ENCODE results near the gene EGLN1. TPM values are rescaled to one million over a fixed set of nuclear protein-coding genes. Genes with fewer than 3 reads are reported as not detected.

EGLN1 gene
- total RNA-seq, 1 experiment from 2014 or later, result 27.1 TPM

DNA sequence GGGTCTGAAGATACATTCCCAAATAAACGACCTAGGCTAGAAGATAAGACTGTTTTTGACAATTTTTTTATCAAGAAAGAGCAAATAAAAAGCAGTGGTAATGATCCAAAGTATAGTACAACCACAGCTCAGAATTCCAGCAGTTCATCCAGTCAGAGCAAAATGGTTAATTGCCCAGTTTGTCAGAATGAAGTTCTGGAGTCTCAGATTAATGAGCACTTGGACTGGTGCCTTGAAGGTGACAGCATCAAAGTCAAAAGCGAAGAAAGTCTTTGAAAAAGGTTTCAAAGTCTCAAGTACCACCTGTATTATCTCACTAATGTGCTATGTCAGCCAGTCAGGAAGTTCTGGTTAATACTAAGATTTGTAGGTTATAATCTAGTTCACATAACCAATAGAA, 69.0 kb downstream of the EGLN1 start:
- no peak overlapping the region for H2AFZ ChIP-seq (ENCODE audit: low read depth, low read length, poor library complexity, severe bottlenecking)
- no peaks in the 10 kb centered on the region for H3K27me3 ChIP-seq (ENCODE audit: insufficient read depth, low read length)
- intact Hi-C loops (cut with micrococcal nuclease), result no loop called here
- no peaks in the 10 kb centered on the region for H4K20me1 ChIP-seq (ENCODE audit: insufficient read depth)
- BruUV-seq (replicated peaks), result TSS peak; percentile 16
- ATAC-seq, result no peak
- H3K27ac ChIP-seq (ENCODE audit: low read depth, low read length), result no peak overlapping the region
- no peaks in the 10 kb centered on the region for H3K79me2 ChIP-seq (ENCODE audit: insufficient read depth, low read length)
- H3K4me2 ChIP-seq (ENCODE audit: low read length), result no peak overlapping the region
- DNase-seq (ENCODE audit: low read depth, low spot score), result no peak
- peaks cover 0 to 2% of the 10 kb centered on the region in 2 experiments; a peak in 1 of 4 replicates for H3K4me1 ChIP-seq (ENCODE audit: control insufficient read depth in 1 of 2, insufficient read depth in 2 of 2, low read length in 2 of 2)
- no peak overlapping the region for H3K9ac ChIP-seq (ENCODE audit: low read length)
- TF ChIP-seq RAD21 (IDR thresholded peaks at IDR 0.05; ENCODE audit: low read depth), result no peak
- TF ChIP-seq EZH2 (IDR thresholded peaks at IDR 0.05), result no peak
- no peak for TF ChIP-seq CBX3 (IDR thresholded peaks at IDR 0.05; ENCODE audit: low read depth)
- no peak for TF ChIP-seq YY1 (IDR thresholded peaks at IDR 0.05; ENCODE audit: extremely low read depth, insufficient replicate concordance, low read depth, low read length)
- TF ChIP-seq POLR2AphosphoS5 (IDR thresholded peaks at IDR 0.05; ENCODE audit: low read depth, low read length), result no peak
- TF ChIP-seq ZNF274 (IDR thresholded peaks at IDR 0.05; ENCODE audit: low read depth, low read length), result no peak
- TF ChIP-seq, protein P1, sequence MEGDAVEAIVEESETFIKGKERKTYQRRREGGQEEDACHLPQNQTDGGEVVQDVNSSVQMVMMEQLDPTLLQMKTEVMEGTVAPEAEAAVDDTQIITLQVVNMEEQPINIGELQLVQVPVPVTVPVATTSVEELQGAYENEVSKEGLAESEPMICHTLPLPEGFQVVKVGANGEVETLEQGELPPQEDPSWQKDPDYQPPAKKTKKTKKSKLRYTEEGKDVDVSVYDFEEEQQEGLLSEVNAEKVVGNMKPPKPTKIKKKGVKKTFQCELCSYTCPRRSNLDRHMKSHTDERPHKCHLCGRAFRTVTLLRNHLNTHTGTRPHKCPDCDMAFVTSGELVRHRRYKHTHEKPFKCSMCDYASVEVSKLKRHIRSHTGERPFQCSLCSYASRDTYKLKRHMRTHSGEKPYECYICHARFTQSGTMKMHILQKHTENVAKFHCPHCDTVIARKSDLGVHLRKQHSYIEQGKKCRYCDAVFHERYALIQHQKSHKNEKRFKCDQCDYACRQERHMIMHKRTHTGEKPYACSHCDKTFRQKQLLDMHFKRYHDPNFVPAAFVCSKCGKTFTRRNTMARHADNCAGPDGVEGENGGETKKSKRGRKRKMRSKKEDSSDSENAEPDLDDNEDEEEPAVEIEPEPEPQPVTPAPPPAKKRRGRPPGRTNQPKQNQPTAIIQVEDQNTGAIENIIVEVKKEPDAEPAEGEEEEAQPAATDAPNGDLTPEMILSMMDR (IDR thresholded peaks at IDR 0.05 in 2 of 3, conservative IDR thresholded peaks at IDR 0.05 in 1 of 3; ENCODE audit: borderline replicate concordance in 1 of 3, insufficient read depth in 1 of 3, low read depth in 2 of 3, low read length in 2 of 3), result no peak
- H3K4me3 ChIP-seq (replicated peaks in 1 of 2; ENCODE audit: low read depth in 1 of 2, low read length in 2 of 2), result no peak overlapping the region
- RAD21 ChIA-PET (ENCODE audit: low non-redundant PET in 1 of 2, low total read pairs in 2 of 2, uncharacterized antibody in 2 of 2, unreplicated experiment in 2 of 2), result no interaction called here
- POLR2A ChIA-PET, result no interaction called here
- H3K9me2 ChIP-seq (ENCODE audit: insufficient read depth), result no peaks in the 10 kb centered on the region
- H3K36me3 ChIP-seq (ENCODE audit: control insufficient read depth in 1 of 2, insufficient read depth in 2 of 2, low read length in 2 of 2), result peaks cover 20 to 23% of the 10 kb centered on the region in 2 experiments; a peak in 3 of 4 replicates
- CTCF ChIA-PET, result no interaction called here
- H3K9me3 ChIP-seq (ENCODE audit: control insufficient read depth in 1 of 2, insufficient read depth in 1 of 2, low read depth in 1 of 2, low read length in 2 of 2), result no peaks in the 10 kb centered on the region

DNA sequence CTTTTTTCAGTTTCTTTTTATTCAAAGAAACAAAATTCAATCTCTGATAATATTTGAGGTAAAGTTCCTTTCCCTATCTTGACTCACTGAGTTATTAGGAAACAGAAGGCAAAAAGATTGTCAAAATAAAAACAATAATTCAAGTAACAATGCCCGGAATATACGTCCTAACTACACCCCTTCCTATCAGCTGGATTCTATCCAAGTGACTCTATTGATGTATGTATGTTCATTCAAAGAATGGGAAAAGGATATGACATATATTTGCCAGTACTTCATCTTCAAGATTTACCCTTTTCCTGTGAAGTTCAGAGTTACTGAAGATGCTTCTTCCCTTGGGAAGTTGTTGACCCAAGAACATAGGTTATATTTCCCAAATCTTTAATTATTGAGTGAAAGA, 70.3 kb downstream of the EGLN1 start:
- no TSS peak for BruUV-seq (replicated peaks)
- TF ChIP-seq TCF7L2 (IDR thresholded peaks at IDR 0.05; ENCODE audit: borderline replicate concordance, extremely low read depth, insufficient read depth, insufficient read length) (no peak), JUND (IDR thresholded peaks at IDR 0.05) (no peak), POLR2AphosphoS5 (IDR thresholded peaks at IDR 0.05; ENCODE audit: low read depth, low read length) (no peak), EZH2 (IDR thresholded peaks at IDR 0.05) (no peak), YY1 (IDR thresholded peaks at IDR 0.05; ENCODE audit: extremely low read depth, insufficient replicate concordance, low read depth, low read length) (no peak), CBX3 (IDR thresholded peaks at IDR 0.05; ENCODE audit: low read depth) (no peak), ZFX (IDR thresholded peaks at IDR 0.05) (no peak), ZBTB33 (IDR thresholded peaks at IDR 0.05; ENCODE audit: extremely low read depth, insufficient replicate concordance, low read length) (no peak)
- TF ChIP-seq, protein P2, sequence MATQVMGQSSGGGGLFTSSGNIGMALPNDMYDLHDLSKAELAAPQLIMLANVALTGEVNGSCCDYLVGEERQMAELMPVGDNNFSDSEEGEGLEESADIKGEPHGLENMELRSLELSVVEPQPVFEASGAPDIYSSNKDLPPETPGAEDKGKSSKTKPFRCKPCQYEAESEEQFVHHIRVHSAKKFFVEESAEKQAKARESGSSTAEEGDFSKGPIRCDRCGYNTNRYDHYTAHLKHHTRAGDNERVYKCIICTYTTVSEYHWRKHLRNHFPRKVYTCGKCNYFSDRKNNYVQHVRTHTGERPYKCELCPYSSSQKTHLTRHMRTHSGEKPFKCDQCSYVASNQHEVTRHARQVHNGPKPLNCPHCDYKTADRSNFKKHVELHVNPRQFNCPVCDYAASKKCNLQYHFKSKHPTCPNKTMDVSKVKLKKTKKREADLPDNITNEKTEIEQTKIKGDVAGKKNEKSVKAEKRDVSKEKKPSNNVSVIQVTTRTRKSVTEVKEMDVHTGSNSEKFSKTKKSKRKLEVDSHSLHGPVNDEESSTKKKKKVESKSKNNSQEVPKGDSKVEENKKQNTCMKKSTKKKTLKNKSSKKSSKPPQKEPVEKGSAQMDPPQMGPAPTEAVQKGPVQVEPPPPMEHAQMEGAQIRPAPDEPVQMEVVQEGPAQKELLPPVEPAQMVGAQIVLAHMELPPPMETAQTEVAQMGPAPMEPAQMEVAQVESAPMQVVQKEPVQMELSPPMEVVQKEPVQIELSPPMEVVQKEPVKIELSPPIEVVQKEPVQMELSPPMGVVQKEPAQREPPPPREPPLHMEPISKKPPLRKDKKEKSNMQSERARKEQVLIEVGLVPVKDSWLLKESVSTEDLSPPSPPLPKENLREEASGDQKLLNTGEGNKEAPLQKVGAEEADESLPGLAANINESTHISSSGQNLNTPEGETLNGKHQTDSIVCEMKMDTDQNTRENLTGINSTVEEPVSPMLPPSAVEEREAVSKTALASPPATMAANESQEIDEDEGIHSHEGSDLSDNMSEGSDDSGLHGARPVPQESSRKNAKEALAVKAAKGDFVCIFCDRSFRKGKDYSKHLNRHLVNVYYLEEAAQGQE (IDR thresholded peaks at IDR 0.05; ENCODE audit: low read depth), result no peak
- Histone ChIP-seq H3K36me3 (ENCODE audit: control insufficient read depth in 1 of 2, insufficient read depth in 2 of 2, low read length in 2 of 2) (peaks cover 23% of the 10 kb centered on the region in 2 experiments; a peak in 3 of 4 replicates), H3K79me2 (ENCODE audit: insufficient read depth, low read length) (no peaks in the 10 kb centered on the region), H3K4me2 (ENCODE audit: low read length) (no peak overlapping the region), H4K20me1 (ENCODE audit: insufficient read depth) (no peaks in the 10 kb centered on the region), H3K9me2 (ENCODE audit: insufficient read depth) (no peaks in the 10 kb centered on the region), H3K4me3 (replicated peaks in 1 of 2; ENCODE audit: low read depth in 1 of 2, low read length in 2 of 2) (no peak overlapping the region), H3K4me1 (ENCODE audit: control insufficient read depth in 1 of 2, insufficient read depth in 2 of 2, low read length in 2 of 2) (no peaks in the 10 kb centered on the region), H3K27me3 (ENCODE audit: insufficient read depth, low read length) (no peaks in the 10 kb centered on the region), H2AFZ (ENCODE audit: low read depth, low read length, poor library complexity, severe bottlenecking) (no peak overlapping the region), H3K27ac (ENCODE audit: low read depth, low read length) (no peak overlapping the region), H3K9ac (ENCODE audit: low read length) (no peak overlapping the region), H3K9me3 (ENCODE audit: control insufficient read depth in 1 of 2, insufficient read depth in 1 of 2, low read depth in 1 of 2, low read length in 2 of 2) (no peaks in the 10 kb centered on the region)
- intact Hi-C loops (cut with micrococcal nuclease), result no loop called here
- RAD21 ChIA-PET (ENCODE audit: low non-redundant PET in 1 of 2, low total read pairs in 2 of 2, uncharacterized antibody in 2 of 2, unreplicated experiment in 2 of 2), result no interaction called here
- no peak for DNase-seq (ENCODE audit: low read depth, low spot score)
- POLR2A ChIA-PET, result no interaction called here
- CTCF ChIA-PET, result no interaction called here
- ATAC-seq, result no peak

Data from HCT116 (cell line).